ENCODE results near the gene C1QA.
A peak's percentile ranks its signal among the peaks of the same experiment; 100 is the strongest.

C1QA gene

GRCh38 chr1:22670352-22670975 is 34.0 kb downstream of the C1QA start:
- TF ChIP-seq CTCF (IDR thresholded peaks at IDR 0.05) = no peak

GRCh38 chr1:22671999-22672398 is 35.6 kb downstream of the C1QA start:
- no peak for TF ChIP-seq CTCF (IDR thresholded peaks at IDR 0.05)

- peak; percentile 64 for TF ChIP-seq CTCF (IDR thresholded peaks at IDR 0.05)
Measured at GRCh38 chr1:22673486-22674409, 37.3 kb downstream of the C1QA start.

- TF ChIP-seq CTCF (IDR thresholded peaks at IDR 0.05) = no peak; the same call in 1 of the 2 replicates
Measured at GRCh38 chr1:22674410-22674749, 38.0 kb downstream of the C1QA start.

GRCh38 chr1:22676916-22677583 is 40.6 kb downstream of the C1QA start:
- TF ChIP-seq CTCF (IDR thresholded peaks at IDR 0.05) = no peak

- no peak for TF ChIP-seq CTCF (IDR thresholded peaks at IDR 0.05)
Measured at GRCh38 chr1:22677931-22678896, 41.8 kb downstream of the C1QA start.

GRCh38 chr1:22680726-22681125 is 44.3 kb downstream of the C1QA start:
- TF ChIP-seq CTCF (IDR thresholded peaks at IDR 0.05) = no peak

Measured in LNCAP (cell line).